WI38 (cell line): ENCODE measurements around the gene TMEM33.

Source experiments
- H3K4me3 ChIP-seq: 2 replicates; pipeline ENCODE4 v1.5.1; 2011; ENCODE audit warnings: low read depth, mild to moderate bottlenecking, control low read depth, low read length
- CTCF ChIP-seq: IDR thresholded peaks from 2 replicates; pipeline ENCODE4 v1.5.1; 2012; ENCODE audit warnings: low read depth, mild to moderate bottlenecking, control low read depth, low read length

The TMEM33 gene

GRCh38 chr4:41985151-41985550 lies 49.9 kb downstream of the TMEM33 start:
- no peak overlapping the region for H3K4me3 ChIP-seq
- TF ChIP-seq CTCF = no peak

GRCh38 chr4:41989994-41990364 lies 54.8 kb downstream of the TMEM33 start:
- H3K4me3 ChIP-seq = peak overlapping the region; percentile 97
- TF ChIP-seq CTCF = no peak

- peak within 1 kb of the TSS; percentile 97 for H3K4me3 ChIP-seq
- 0 out of 2 replicates have a peak, but pooled peaks have one; percentile 13 for TF ChIP-seq CTCF
Observed at GRCh38 chr4:41990365-41991111, 55.3 kb downstream of the TMEM33 start, which contains the start of gene SLC30A9. Gene SLC30A9, plus strand, starts transcription at chr4:41990530. Its CDS starts 122 bp downstream, at chr4:41990652.

- TF ChIP-seq CTCF = no peak
- H3K4me3 ChIP-seq = peak overlapping the region; percentile 97; the same call in 1 of the 2 replicates
Observed at GRCh38 chr4:41991916-41992767, 56.9 kb downstream of the TMEM33 start.

GRCh38 chr4:41992967-41993857 lies 58.0 kb downstream of the TMEM33 start:
- no peak for TF ChIP-seq CTCF
- H3K4me3 ChIP-seq = no peak overlapping the region

- no peak overlapping the region for H3K4me3 ChIP-seq
- TF ChIP-seq CTCF = no peak
Observed at GRCh38 chr4:41994461-41994985, 59.3 kb downstream of the TMEM33 start.
